GM19043 (cell line): Measurements from ENCODE around the gene RBMS1.

Source experiments
- ATAC-seq: cut with Tn5 transposase; IDR thresholded peaks from one replicate; pipeline ENCODE4 v1.9.1; 2021; ENCODE audit warnings: low read depth; ENCODE audit not compliant: unreplicated experiment

The RBMS1 gene

GRCh38 chr2:160268151-160268781, 225.3 kb downstream of the RBMS1 start:
- ATAC-seq: no peak

GRCh38 chr2:160267692-160268091, 225.9 kb downstream of the RBMS1 start:
- no peak for ATAC-seq

GRCh38 chr2:160267022-160267421, 226.6 kb downstream of the RBMS1 start:
- no peak for ATAC-seq

GRCh38 chr2:160266037-160266551, 227.5 kb downstream of the RBMS1 start:
- no peak for ATAC-seq

GRCh38 chr2:160264308-160264707, 229.3 kb downstream of the RBMS1 start:
- ATAC-seq: no peak

GRCh38 chr2:160261732-160262131, 231.9 kb downstream of the RBMS1 start:
- no peak for ATAC-seq

- no peak for ATAC-seq
Observed at GRCh38 chr2:160258492-160258805, 235.2 kb downstream of the RBMS1 start.

GRCh38 chr2:160257743-160258491, 235.7 kb downstream of the RBMS1 start:
- no peak for ATAC-seq

- ATAC-seq: no peak
Observed at GRCh38 chr2:160257041-160257742, 236.4 kb downstream of the RBMS1 start.

- ATAC-seq: no peak
Observed at GRCh38 chr2:160256507-160256906, 237.1 kb downstream of the RBMS1 start.

GRCh38 chr2:160255408-160255807, 238.2 kb downstream of the RBMS1 start:
- ATAC-seq: no peak

- no peak for ATAC-seq
Observed at GRCh38 chr2:160254189-160254762, 239.3 kb downstream of the RBMS1 start.

GRCh38 chr2:160253440-160254188, 240.0 kb downstream of the RBMS1 start:
- no peak for ATAC-seq

GRCh38 chr2:160252900-160253299, 240.7 kb downstream of the RBMS1 start:
- no peak for ATAC-seq

GRCh38 chr2:160252278-160252887, 241.2 kb downstream of the RBMS1 start:
- ATAC-seq: no peak

- no peak for ATAC-seq
Observed at GRCh38 chr2:160251569-160251968, 242.0 kb downstream of the RBMS1 start.

GRCh38 chr2:160249876-160250275, 243.7 kb downstream of the RBMS1 start:
- ATAC-seq: no peak

- ATAC-seq: no peak
Observed at GRCh38 chr2:160247296-160248035, 246.1 kb downstream of the RBMS1 start.

GRCh38 chr2:160246356-160246755, 247.3 kb downstream of the RBMS1 start:
- no peak for ATAC-seq
